ENCODE results near the gene ARHGEF6.

Gene ARHGEF6

DNA sequence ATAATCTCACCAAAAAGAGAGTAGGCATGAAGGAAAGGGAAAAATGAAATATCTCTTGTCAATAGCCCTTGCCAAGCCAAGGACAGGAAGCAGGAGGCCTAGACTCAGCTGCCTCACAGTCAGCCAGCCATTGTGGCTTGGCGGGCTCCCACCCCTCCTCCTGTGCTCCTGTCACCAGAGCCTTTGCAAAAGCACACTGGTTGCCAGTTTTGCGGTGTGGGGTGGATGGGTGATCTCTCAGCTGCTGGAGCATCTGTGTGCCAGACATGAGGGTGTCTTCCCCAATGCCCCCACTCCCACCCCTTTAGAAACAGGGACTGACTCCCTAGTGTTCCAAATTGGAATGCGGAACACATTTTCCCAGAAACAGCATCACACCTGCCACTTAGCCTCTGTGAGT, 26.1 kb downstream of the ARHGEF6 start:
- ChIA-PET POLR2A (interaction anchor here (0.6 to 1.6 kb wide), 3 partner anchors 8 to 13 kb away, joined by 3 to 7 read pairs (median 3); no protein-coding TSS in a partner anchor), CTCF (interaction anchor here (2.5 kb wide), 1 partner anchor 12 kb away, joined by 8 read pairs; no protein-coding TSS in a partner anchor)
- Histone ChIP-seq H3K9me3 (ENCODE audit: control extremely low read depth in 1 of 5, control insufficient read depth in 4 of 5, insufficient read depth in 2 of 5, low read depth in 1 of 5, low read length in 4 of 5) (no peaks in the 10 kb centered on the region), H3K4me1 (ENCODE audit: control extremely low read depth in 1 of 4, control insufficient read depth in 4 of 4, insufficient read depth in 4 of 4, low read length in 3 of 4) (peaks cover 0 to 54% (median 25%) of the 10 kb centered on the region in 4 experiments), H3K4me3 (ENCODE audit: control insufficient read depth in 1 of 7, extremely low read depth in 1 of 7, insufficient read depth in 4 of 7, low read depth in 2 of 7, low read length in 6 of 7) (peak overlapping the region in 1 of 7 experiments; percentile 42), H3K36me3 (ENCODE audit: control insufficient read depth in 4 of 4, insufficient read depth in 4 of 4, low read length in 3 of 4) (peaks cover 0 to 4% (median 1%) of the 10 kb centered on the region in 4 experiments), H3K27ac (ENCODE audit: insufficient read depth in 1 of 2, low read depth in 1 of 2, low read length in 2 of 2, poor library complexity in 1 of 2, severe bottlenecking in 2 of 2) (no peak overlapping the region), H3K27me3 (replicated peaks in 2 of 5; ENCODE audit: control insufficient read depth in 4 of 5, insufficient read depth in 5 of 5, low read length in 4 of 5) (no peaks in the 10 kb centered on the region)
- peak in 2 of 3 donors; percentile 82 to 89 for DNase-seq
- WGBS (ENCODE audit: insufficient coverage) = 52% methylated on average over 2 of the region's 3 CpGs

DNA sequence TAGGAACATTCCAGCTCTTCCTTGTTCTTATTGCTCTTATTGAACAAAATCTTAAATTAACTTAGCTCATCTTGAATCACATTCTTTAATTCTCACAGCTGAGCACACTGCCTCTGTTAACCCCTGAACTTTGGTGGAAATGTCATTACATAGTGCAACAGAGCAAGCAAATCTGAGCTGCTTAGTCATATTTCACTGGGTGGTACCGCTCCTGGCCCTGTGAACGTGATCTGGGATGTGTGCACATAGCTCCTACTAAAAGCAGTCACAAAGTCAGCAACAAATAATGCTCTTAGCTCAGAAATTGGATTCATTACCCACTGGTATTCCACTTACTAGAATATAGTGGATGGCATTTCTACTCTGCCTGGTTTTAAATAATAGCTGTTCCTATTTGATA, 27.9 kb downstream of the ARHGEF6 start:
- POLR2A ChIA-PET = interaction anchor here (1.0 kb wide), 1 partner anchor 16 kb away, joined by 3 read pairs; no protein-coding TSS in a partner anchor

DNA sequence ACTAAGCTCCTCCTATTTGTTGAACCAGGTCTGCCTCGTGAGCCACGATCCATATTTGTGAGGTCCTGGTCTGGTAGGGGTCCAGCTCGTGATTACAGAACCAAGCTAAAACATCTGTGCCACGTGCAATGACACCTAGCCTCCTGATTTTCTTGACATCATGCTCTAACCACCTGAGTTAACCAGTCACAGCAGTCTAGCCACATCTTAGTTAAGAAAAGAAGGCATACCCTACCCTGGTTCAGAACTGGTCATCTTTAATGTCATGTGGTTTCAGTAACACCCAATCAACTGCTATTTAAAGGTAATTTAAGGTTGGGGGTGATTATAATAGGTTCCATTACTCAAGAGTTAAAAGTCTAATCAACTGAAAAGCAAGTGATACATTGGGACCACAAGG, 28.4 kb downstream of the ARHGEF6 start:
- whole genome bisulfite sequencing (ENCODE audit: insufficient coverage) = 88% methylated on average over 4 of the region's 4 CpGs
- CTCF ChIA-PET = interaction anchor here (1.6 to 1.9 kb wide), 2 partner anchors 10 to 15 kb away, joined by 4 to 5 read pairs; no protein-coding TSS in a partner anchor
- no peaks in the 10 kb centered on the region for H3K27me3 ChIP-seq (replicated peaks in 2 of 5; ENCODE audit: control insufficient read depth in 4 of 5, insufficient read depth in 5 of 5, low read length in 4 of 5)
- no peak overlapping the region for H3K4me3 ChIP-seq (ENCODE audit: control insufficient read depth in 1 of 7, extremely low read depth in 1 of 7, insufficient read depth in 4 of 7, low read depth in 2 of 7, low read length in 6 of 7)
- POLR2A ChIA-PET = no interaction called here
- peaks cover 17 to 75% (median 38%) of the 10 kb centered on the region in 4 experiments for H3K4me1 ChIP-seq (ENCODE audit: control extremely low read depth in 1 of 4, control insufficient read depth in 4 of 4, insufficient read depth in 4 of 4, low read length in 3 of 4)
- H3K36me3 ChIP-seq (ENCODE audit: control insufficient read depth in 4 of 4, insufficient read depth in 4 of 4, low read length in 3 of 4) = peaks cover 0 to 4% (median 0%) of the 10 kb centered on the region in 4 experiments
- no peak for DNase-seq
- H3K27ac ChIP-seq (ENCODE audit: insufficient read depth in 1 of 2, low read depth in 1 of 2, low read length in 2 of 2, poor library complexity in 1 of 2, severe bottlenecking in 2 of 2) = no peak overlapping the region
- H3K9me3 ChIP-seq (ENCODE audit: control extremely low read depth in 1 of 5, control insufficient read depth in 4 of 5, insufficient read depth in 2 of 5, low read depth in 1 of 5, low read length in 4 of 5) = no peaks in the 10 kb centered on the region

More for the DNA sequence above, 27.9 kb downstream of the ARHGEF6 start:
- no peak overlapping the region for H3K4me3 ChIP-seq (ENCODE audit: control insufficient read depth in 1 of 7, extremely low read depth in 1 of 7, insufficient read depth in 4 of 7, low read depth in 2 of 7, low read length in 6 of 7)
- H3K27ac ChIP-seq (ENCODE audit: insufficient read depth in 1 of 2, low read depth in 1 of 2, low read length in 2 of 2, poor library complexity in 1 of 2, severe bottlenecking in 2 of 2) = no peak overlapping the region
- peaks cover 13 to 70% (median 33%) of the 10 kb centered on the region in 4 experiments for H3K4me1 ChIP-seq (ENCODE audit: control extremely low read depth in 1 of 4, control insufficient read depth in 4 of 4, insufficient read depth in 4 of 4, low read length in 3 of 4)
- CTCF ChIA-PET = interaction anchor here (0.9 to 1.9 kb wide), 5 partner anchors 8 to 42 kb away, joined by 3 to 5 read pairs (median 4); no protein-coding TSS in a partner anchor
- H3K9me3 ChIP-seq (ENCODE audit: control extremely low read depth in 1 of 5, control insufficient read depth in 4 of 5, insufficient read depth in 2 of 5, low read depth in 1 of 5, low read length in 4 of 5) = no peaks in the 10 kb centered on the region
- H3K27me3 ChIP-seq (replicated peaks in 2 of 5; ENCODE audit: control insufficient read depth in 4 of 5, insufficient read depth in 5 of 5, low read length in 4 of 5) = no peaks in the 10 kb centered on the region
- 92% methylated on average over 2 of the region's 2 CpGs for WGBS (ENCODE audit: insufficient coverage)
- DNase-seq = no peak
- peaks cover 0 to 4% (median 0%) of the 10 kb centered on the region in 4 experiments for H3K36me3 ChIP-seq (ENCODE audit: control insufficient read depth in 4 of 4, insufficient read depth in 4 of 4, low read length in 3 of 4)

DNA sequence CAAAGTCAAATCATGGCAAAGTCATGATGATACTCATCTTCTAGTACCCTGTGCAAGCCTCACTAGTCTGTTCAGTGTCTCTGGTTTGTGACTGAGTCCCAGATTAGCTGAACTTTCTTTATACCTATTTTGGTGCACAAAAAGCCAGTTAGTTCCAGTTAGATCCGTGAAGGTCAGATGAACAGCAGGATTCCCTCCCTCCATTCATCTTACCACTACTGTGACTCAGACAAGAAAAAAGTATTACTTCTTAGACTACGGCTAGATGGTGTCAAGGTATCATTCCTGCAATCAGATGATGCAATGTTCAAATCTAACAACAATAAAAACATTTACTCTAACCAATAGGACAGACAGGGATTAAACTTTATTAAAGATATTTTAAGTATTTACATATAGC, 30.4 kb downstream of the ARHGEF6 start:
- WGBS (ENCODE audit: insufficient coverage) = no CpG with 5 or more reads among the region's 2 CpGs
- Histone ChIP-seq H3K4me1 (ENCODE audit: control extremely low read depth in 1 of 4, control insufficient read depth in 4 of 4, insufficient read depth in 4 of 4, low read length in 3 of 4) (peaks cover 25 to 89% (median 50%) of the 10 kb centered on the region in 4 experiments), H3K27me3 (replicated peaks in 2 of 5; ENCODE audit: control insufficient read depth in 4 of 5, insufficient read depth in 5 of 5, low read length in 4 of 5) (no peaks in the 10 kb centered on the region), H3K9me3 (ENCODE audit: control extremely low read depth in 1 of 5, control insufficient read depth in 4 of 5, insufficient read depth in 2 of 5, low read depth in 1 of 5, low read length in 4 of 5) (no peaks in the 10 kb centered on the region), H3K4me3 (ENCODE audit: control insufficient read depth in 1 of 7, extremely low read depth in 1 of 7, insufficient read depth in 4 of 7, low read depth in 2 of 7, low read length in 6 of 7) (no peak overlapping the region), H3K36me3 (ENCODE audit: control insufficient read depth in 4 of 4, insufficient read depth in 4 of 4, low read length in 3 of 4) (peaks cover 0 to 7% (median 2%) of the 10 kb centered on the region in 4 experiments), H3K27ac (ENCODE audit: insufficient read depth in 1 of 2, low read depth in 1 of 2, low read length in 2 of 2, poor library complexity in 1 of 2, severe bottlenecking in 2 of 2) (no peak overlapping the region)
- POLR2A ChIA-PET = no interaction called here
- DNase-seq = no peak
- CTCF ChIA-PET = no interaction called here

DNA sequence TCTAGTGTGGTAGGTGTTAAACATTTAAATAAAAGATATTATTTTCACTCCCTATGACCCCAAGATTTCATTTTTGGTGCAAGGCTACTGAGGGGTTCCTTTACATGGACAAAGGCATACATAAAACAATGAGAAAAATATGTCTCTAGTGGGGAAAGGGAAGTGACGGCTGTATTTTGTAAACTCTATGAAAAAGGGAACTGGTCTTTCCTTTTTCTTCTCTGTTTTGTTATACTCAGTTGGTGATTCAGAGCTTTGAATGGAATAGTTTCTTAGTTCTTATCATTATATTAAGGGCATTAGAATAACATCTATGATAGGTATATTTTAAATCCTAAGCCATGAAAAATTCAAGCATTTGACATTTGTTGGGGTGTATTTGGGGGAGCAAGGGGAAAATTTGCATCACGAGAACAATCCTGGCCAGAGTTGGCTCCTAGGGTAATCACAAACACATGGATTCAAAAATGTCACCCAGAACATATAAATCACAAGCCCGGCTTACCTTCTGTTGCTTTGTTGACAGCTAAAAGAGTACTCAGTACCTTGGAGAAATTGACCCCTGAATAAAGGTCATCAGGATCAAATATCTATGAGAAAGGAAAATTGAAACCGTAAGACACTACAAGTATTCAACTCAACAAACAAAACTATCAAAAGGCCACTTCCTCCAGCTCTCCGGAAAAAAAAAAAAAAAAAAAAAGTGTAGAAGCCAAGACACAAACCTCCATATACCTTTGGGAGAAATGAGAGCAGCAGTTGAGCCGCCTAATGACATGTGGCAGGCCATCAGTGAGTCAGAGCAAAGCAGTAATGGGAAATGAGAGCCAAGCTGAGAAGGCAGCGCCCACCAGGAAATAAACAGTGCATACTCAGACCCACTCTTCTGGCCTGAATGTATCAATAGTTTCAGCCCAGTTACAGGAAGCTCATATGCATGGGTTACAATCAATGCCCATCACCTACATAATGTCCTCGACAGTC, 33.4 kb downstream of the ARHGEF6 start:
- H3K27ac ChIP-seq (ENCODE audit: insufficient read depth in 1 of 2, low read depth in 1 of 2, low read length in 2 of 2, poor library complexity in 1 of 2, severe bottlenecking in 2 of 2) = peak overlapping the region; percentile 12 to 69
- WGBS (ENCODE audit: insufficient coverage) = 72% methylated on average over 4 of the region's 8 CpGs
- peaks cover 0 to 11% (median 2%) of the 10 kb centered on the region in 4 experiments for H3K36me3 ChIP-seq (ENCODE audit: control insufficient read depth in 4 of 4, insufficient read depth in 4 of 4, low read length in 3 of 4)
- H3K4me3 ChIP-seq (ENCODE audit: control insufficient read depth in 1 of 7, extremely low read depth in 1 of 7, insufficient read depth in 4 of 7, low read depth in 2 of 7, low read length in 6 of 7) = peak overlapping the region in 1 of 7 experiments; percentile 17
- ChIA-PET CTCF (interaction anchor here (0.8 to 4.5 kb wide), 8 partner anchors 9 to 35 kb away, joined by 3 to 15 read pairs (median 3); no protein-coding TSS in a partner anchor), POLR2A (interaction anchor here (1.2 kb wide), 1 partner anchor 133 kb away, joined by 3 read pairs; the partner anchor contains the start of gene RBMX)
- no peaks in the 10 kb centered on the region for H3K9me3 ChIP-seq (ENCODE audit: control extremely low read depth in 1 of 5, control insufficient read depth in 4 of 5, insufficient read depth in 2 of 5, low read depth in 1 of 5, low read length in 4 of 5)
- H3K27me3 ChIP-seq (replicated peaks in 2 of 5; ENCODE audit: control insufficient read depth in 4 of 5, insufficient read depth in 5 of 5, low read length in 4 of 5) = no peaks in the 10 kb centered on the region
- peaks cover 45 to 87% (median 57%) of the 10 kb centered on the region in 4 experiments for H3K4me1 ChIP-seq (ENCODE audit: control extremely low read depth in 1 of 4, control insufficient read depth in 4 of 4, insufficient read depth in 4 of 4, low read length in 3 of 4)
- peak in 2 of 3 donors; percentile 61 to 66 for DNase-seq

DNA sequence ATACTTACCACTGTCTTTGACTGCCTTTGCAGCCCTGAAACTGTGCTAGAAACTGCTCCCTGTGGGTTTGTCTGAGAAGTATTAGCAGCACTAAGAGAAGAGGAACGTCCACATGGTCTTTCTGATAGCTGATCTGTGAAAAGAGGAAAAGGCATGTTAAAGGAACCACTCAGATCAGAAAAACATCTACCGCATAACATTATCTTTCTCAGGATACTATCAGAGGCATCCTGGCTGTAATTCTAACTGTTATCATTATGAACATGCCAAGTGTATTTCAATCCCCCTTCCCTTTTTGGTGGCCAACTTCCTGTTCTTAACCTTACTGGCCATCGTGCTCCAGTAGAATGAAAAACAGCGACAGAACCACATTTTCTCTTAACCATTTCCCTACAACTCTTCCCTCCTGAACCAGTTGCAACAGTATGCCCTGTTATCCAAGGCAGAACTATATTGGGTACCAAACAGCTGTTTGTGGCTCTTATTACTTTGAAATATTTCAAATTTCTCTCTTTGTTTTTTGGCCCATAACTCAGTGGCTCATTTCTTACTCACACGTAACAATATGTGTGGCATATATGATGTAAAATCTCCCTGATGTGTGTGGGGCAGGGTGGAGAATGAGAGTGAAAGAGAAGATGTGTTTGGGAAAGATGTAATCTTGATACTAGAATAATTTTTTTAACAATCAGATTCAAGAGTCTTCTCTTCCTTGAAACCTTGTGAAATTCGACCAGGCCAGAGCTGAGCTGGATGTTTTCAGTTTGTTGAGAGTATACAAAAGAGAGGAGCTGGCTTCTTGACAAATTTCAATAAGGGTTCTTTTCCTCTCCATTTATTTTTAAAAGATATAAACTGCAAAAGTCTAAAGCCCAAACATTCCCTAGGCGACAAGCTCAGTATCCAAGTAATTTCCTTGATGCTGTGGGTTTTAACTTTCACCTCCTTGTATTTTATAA, 35.2 kb downstream of the ARHGEF6 start:
- WGBS (ENCODE audit: insufficient coverage) = 22% methylated on average over 4 of the region's 7 CpGs
- peak; percentile 59 to 89 (median 83) for DNase-seq
- peaks cover 0 to 11% (median 3%) of the 10 kb centered on the region in 4 experiments for H3K36me3 ChIP-seq (ENCODE audit: control insufficient read depth in 4 of 4, insufficient read depth in 4 of 4, low read length in 3 of 4)
- H3K27ac ChIP-seq (ENCODE audit: insufficient read depth in 1 of 2, low read depth in 1 of 2, low read length in 2 of 2, poor library complexity in 1 of 2, severe bottlenecking in 2 of 2) = peak overlapping the region; percentile 47 to 69
- peak overlapping the region in 2 of 7 experiments; percentile 6 to 32 for H3K4me3 ChIP-seq (ENCODE audit: control insufficient read depth in 1 of 7, extremely low read depth in 1 of 7, insufficient read depth in 4 of 7, low read depth in 2 of 7, low read length in 6 of 7)
- H3K4me1 ChIP-seq (ENCODE audit: control extremely low read depth in 1 of 4, control insufficient read depth in 4 of 4, insufficient read depth in 4 of 4, low read length in 3 of 4) = peaks cover 45 to 89% (median 56%) of the 10 kb centered on the region in 4 experiments
- no peaks in the 10 kb centered on the region for H3K27me3 ChIP-seq (replicated peaks in 2 of 5; ENCODE audit: control insufficient read depth in 4 of 5, insufficient read depth in 5 of 5, low read length in 4 of 5)
- ChIA-PET POLR2A (interaction anchor here (0.6 kb wide), 1 partner anchor 10 kb away, joined by 3 read pairs; no protein-coding TSS in a partner anchor), CTCF (interaction anchor here (0.8 to 4.5 kb wide), 4 partner anchors 8 to 30 kb away, joined by 3 to 15 read pairs (median 8); no protein-coding TSS in a partner anchor)
- no peaks in the 10 kb centered on the region for H3K9me3 ChIP-seq (ENCODE audit: control extremely low read depth in 1 of 5, control insufficient read depth in 4 of 5, insufficient read depth in 2 of 5, low read depth in 1 of 5, low read length in 4 of 5)

All from common myeloid progenitor, CD34-positive (primary cell).